GM12878 (cell line): ENCODE results near the gene CFAP299. TPM values are rescaled to one million over a fixed set of nuclear protein-coding genes. Genes with fewer than 3 reads are reported as not detected.

Experiments used
- ATF3 ChIP-seq: IDR thresholded peaks from 2 replicates; pipeline ENCODE4 v1.6.1; 2011; ENCODE audit warnings: low read depth, mild to moderate bottlenecking, low read length, moderate library complexity, borderline replicate concordance; ENCODE audit errors: extremely low read depth
- BCL3 ChIP-seq: IDR thresholded peaks from 2 replicates; pipeline ENCODE4 v1.6.1; 2011; ENCODE audit warnings: borderline replicate concordance, low read depth, mild to moderate bottlenecking, moderate library complexity, low read length; ENCODE audit not compliant: insufficient read depth, poor library complexity, severe bottlenecking
- CHD2 ChIP-seq: IDR thresholded peaks from 2 replicates; pipeline ENCODE4 v1.6.1; 2011; ENCODE audit warnings: low read depth, low read length, improper control_type of control experiment, borderline replicate concordance
- CHD4 ChIP-seq: fragments of 200-600 bp; sonication (generic); IDR thresholded peaks from 2 replicates; pipeline ENCODE4 v1.6.1; 2016; ENCODE audit warnings: mild to moderate bottlenecking
- CREB1 ChIP-seq: IDR thresholded peaks from 2 replicates; pipeline ENCODE4 v1.6.1; 2012; ENCODE audit warnings: low read depth, mild to moderate bottlenecking, inconsistent platforms
- E4F1 ChIP-seq: fragments of 450-650 bp; IDR thresholded peaks from 2 replicates; pipeline ENCODE4 v1.6.1; 2018; ENCODE audit warnings: borderline replicate concordance, mild to moderate bottlenecking; ENCODE audit not compliant: partially characterized antibody
- GABPA ChIP-seq: IDR thresholded peaks from 2 replicates; pipeline ENCODE4 v1.6.1; 2014; ENCODE audit warnings: antibody characterized with exemption, low read depth, mild to moderate bottlenecking, inconsistent platforms
- HCFC1 ChIP-seq: fragments of 150-350 bp; IDR thresholded peaks from 2 replicates; pipeline ENCODE4 v1.6.1; 2014; ENCODE audit warnings: low read length
- IKZF2 ChIP-seq, 2 experiments: fragments of 450-650 bp; IDR thresholded peaks; 2 replicates each; pipeline ENCODE4 v1.6.1; 2017; ENCODE audit warnings: mild to moderate bottlenecking in 2 of 2, moderate library complexity in 2 of 2
- MTA3 ChIP-seq: IDR thresholded peaks from 2 replicates; pipeline ENCODE4 v1.6.1; 2012; ENCODE audit warnings: low read length, inconsistent platforms, borderline replicate concordance
- PRDM15 ChIP-seq: fragments of 450-650 bp; formaldehyde crosslinking; IDR thresholded peaks from 2 replicates; pipeline ENCODE4 v1.4.0; 2020; ENCODE audit warnings: mild to moderate bottlenecking, moderate library complexity
- RFX5 ChIP-seq: IDR thresholded peaks from 2 replicates; pipeline ENCODE4 v1.6.1; 2011; ENCODE audit warnings: low read depth, low read length, improper control_type of control experiment
- SIX5 ChIP-seq: IDR thresholded peaks from 2 replicates; pipeline ENCODE4 v1.6.1; 2011; ENCODE audit warnings: mild to moderate bottlenecking, low read depth, low read length, moderate library complexity; ENCODE audit not compliant: severe bottlenecking
- SMC3 ChIP-seq: IDR thresholded peaks from 2 replicates; pipeline ENCODE4 v1.6.1; 2011; ENCODE audit warnings: low read length, improper control_type of control experiment, borderline replicate concordance
- SP1 ChIP-seq: IDR thresholded peaks from one replicate; pipeline ENCODE4 v1.6.1; 2011; ENCODE audit warnings: low read depth, low read length
- SPI1 ChIP-seq: IDR thresholded peaks from 2 replicates; pipeline ENCODE4 v1.6.1; 2011; ENCODE audit warnings: low read depth, mild to moderate bottlenecking, low read length, moderate library complexity, borderline replicate concordance; ENCODE audit not compliant: insufficient read depth
- SREBF1 ChIP-seq: IDR thresholded peaks from 2 replicates; pipeline ENCODE4 v1.6.1; 2012; ENCODE audit warnings: mild to moderate bottlenecking, low read length
- STAT3 ChIP-seq: IDR thresholded peaks from 2 replicates; pipeline ENCODE4 v1.6.1; 2011; ENCODE audit warnings: low read depth, low read length, improper control_type of control experiment
- TCF12 ChIP-seq: IDR thresholded peaks from 2 replicates; pipeline ENCODE4 v1.6.1; 2011; ENCODE audit warnings: low read depth, mild to moderate bottlenecking, low read length
- ZBTB4 ChIP-seq: fragments of 450-650 bp; formaldehyde crosslinking; IDR thresholded peaks from 2 replicates; pipeline ENCODE4 v1.4.0; 2022; ENCODE audit warnings: mild to moderate bottlenecking, moderate library complexity
- ZSCAN29 ChIP-seq: fragments of 450-650 bp; IDR thresholded peaks from 2 replicates; pipeline ENCODE4 v1.6.1; 2017; ENCODE audit warnings: mild to moderate bottlenecking, moderate library complexity
- polyA plus RNA-seq, 11 experiments: library from polyadenylated mRNA; depleted of rRNA in 4 of 11; unstranded in 6 of 11; stranded (reverse) in 5 of 11; fragments of >200 nt; fragmentation: Nextera tagmentation in 4 of 11; fragmentation: Illumina TruSeq in 1 of 11; extraction: Ambion mirVana in 4 of 11; extraction: Trizol in 1 of 11; gene quantifications; 1 replicate in 1 of 11; 2 replicates in 10 of 11; pipeline versions ENCODE4 v1.2.1 to v1.2.3, GENCODE V29; 2011 to 2016; ENCODE audit warnings: inconsistent platforms in 2 of 11, missing spikeins in 2 of 11, low read depth in 1 of 11
- total RNA-seq, 4 experiments: library from RNA; depleted of rRNA in 3 of 4; stranded (reverse); fragments of >200 nt in 3 of 4; fragmentation: Illumina TruSeq in 1 of 4; extraction: Trizol in 1 of 4; gene quantifications; 2 replicates each; pipeline versions ENCODE4 v1.2.1 to v1.2.3, GENCODE V29; 2013 to 2021

Gene CFAP299
- total and polyA plus RNA-seq, 10 of the 15 experiments (the other 5 are each of a cell fraction or from before 2014, with no cell fraction given) = 0.06 to 0.34 TPM; not detected in 8

- TF ChIP-seq SMC3 (no peak), GABPA (no peak), RFX5 (no peak), HCFC1 (no peak), SPI1 (no peak), TCF12 (peak; percentile 71), ZBTB4 (no peak), ATF3 (no peak), IKZF2 (IDR thresholded peaks at IDR 0.05) (peak; percentile 67 to 75), MTA3 (peak; percentile 45; the same call in 1 of the 2 replicates), SP1 (no peak), SIX5 (no peak), SREBF1 (no peak), CHD2 (no peak; the same call in 1 of the 2 replicates), PRDM15 (CRISPR knock-in tag) (no peak), STAT3 (no peak), E4F1 (no peak), ZSCAN29 (no peak), CHD4 (no peak), CREB1 (peak; percentile 67), BCL3 (no peak)
These were observed 540.1 kb downstream of the CFAP299 start (continued) for GRCh38 chr4:80875642-80876041.
